Lung (tissue), 12 donors: ENCODE data around the gene LMTK3. TPM values are rescaled to one million over a fixed set of nuclear protein-coding genes. Genes with fewer than 3 reads are reported as not detected.

Experiments
- ATAC-seq: fragments of 200-7000 bp; cut with Tn5 transposase; one replicate; pipeline ENCODE4 v1.9.1; 2020; ENCODE audit warnings: moderate number of reproducible peaks; ENCODE audit not compliant: insufficient read depth, low FRiP score
- DNase-seq, 3 donors: peaks; one replicate each; pipeline ENCODE4 v3.0.0-alpha.2; 2013 to 2017
- H3K27ac ChIP-seq, 2 donors: one replicate each; pipeline ENCODE4 v1.5.1; 2013; ENCODE audit warnings: mild to moderate bottlenecking in 2 of 2, moderate library complexity in 2 of 2, control low read depth in 1 of 2, inconsistent platforms in 1 of 2, low read depth in 1 of 2, low read length in 1 of 2
- H3K27me3 ChIP-seq, 3 donors: one replicate each; pipeline ENCODE4 v1.5.1; 2013; ENCODE audit warnings: low read length in 2 of 3; ENCODE audit not compliant: control insufficient read depth in 3 of 3, insufficient read depth in 3 of 3
- H3K36me3 ChIP-seq, 4 donors: one replicate each; pipeline ENCODE4 v1.5.1; 2013; ENCODE audit warnings: low read length in 4 of 4, mild to moderate bottlenecking in 1 of 4, moderate library complexity in 1 of 4; ENCODE audit not compliant: control insufficient read depth in 4 of 4, insufficient read depth in 4 of 4
- H3K4me1 ChIP-seq, 5 donors: one replicate each; pipeline ENCODE4 v1.5.1; 2013; ENCODE audit warnings: low read length in 5 of 5, mild to moderate bottlenecking in 2 of 5, moderate library complexity in 1 of 5; ENCODE audit not compliant: control insufficient read depth in 5 of 5, insufficient read depth in 5 of 5
- H3K4me3 ChIP-seq: one replicate; pipeline ENCODE4 v1.5.1; 2013; ENCODE audit warnings: mild to moderate bottlenecking, control low read depth, moderate library complexity
- H3K9ac ChIP-seq, 2 donors: one replicate each; pipeline ENCODE4 v1.5.1; 2013; ENCODE audit warnings: low read length in 2 of 2, control low read depth in 1 of 2; ENCODE audit not compliant: insufficient read depth in 1 of 2
- H3K9me3 ChIP-seq, 4 donors: one replicate each; pipeline ENCODE4 v1.5.1; 2013; ENCODE audit warnings: low read length in 3 of 4, mild to moderate bottlenecking in 1 of 4, moderate library complexity in 1 of 4; ENCODE audit not compliant: control insufficient read depth in 4 of 4, insufficient read depth in 3 of 4
- WGBS, 2 donors: extraction: QIAGEN DNeasy Blood & Tissue Kit; methylation state at CpG; one replicate each; pipeline ENCODE4 v1.1.7; 2013; 5-methylcytosine and 5-hydroxymethylcytosine counted together
- polyA plus RNA-seq, 2 donors: library from polyadenylated mRNA; stranded (reverse); fragments of 200-250 nt; gene quantifications; one replicate each; pipeline ENCODE4 v1.2.1, GENCODE V29; 2013
- total RNA-seq, 2 donors: library from RNA; depleted of rRNA in 1 of 2; stranded (reverse); fragments of >200 nt in 1 of 2; gene quantifications; one replicate each; pipeline ENCODE4 v1.2.1, GENCODE V29; 2014 to 2021
- TF ChIP-seq, protein P1 (sequence below): IDR thresholded peaks from 2 replicates; pipeline ENCODE4 v1.5.1; 2012; ENCODE audit warnings: mild to moderate bottlenecking; ENCODE audit errors: control extremely low read depth, extremely low read depth
- donor health status: control.
- donor health status: control.
- donor health status: Bipolar disorder and iron deficiency.
- donor health status: healthy.
- donor health status: DM: yes; HTN: yes; CAD: no.

The LMTK3 gene
- total and polyA plus RNA-seq, 4 donors: 1.9 to 10.7 (median 4.8) TPM

DNA sequence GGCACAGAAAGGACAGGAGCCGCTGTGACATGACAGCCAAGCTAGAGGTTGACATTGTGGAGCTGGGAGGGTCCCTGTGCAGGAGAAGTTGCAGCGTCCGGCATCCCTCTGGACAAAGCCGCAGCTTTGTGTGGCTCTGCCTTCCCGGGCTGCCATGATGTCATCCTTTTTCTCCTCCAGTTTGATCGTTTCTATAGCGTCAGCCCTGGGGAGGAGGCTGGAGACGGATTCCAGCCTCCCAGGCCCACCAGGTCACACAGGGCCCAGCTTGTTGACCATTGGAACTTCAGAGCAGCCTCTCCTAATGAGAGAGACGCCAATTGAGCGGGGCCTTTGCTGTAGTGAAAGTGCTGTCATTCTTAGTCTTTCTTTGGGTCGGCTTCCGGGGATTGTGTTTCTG lies 60.0 kb downstream of the LMTK3 start:
- no peak overlapping the region for H3K9ac ChIP-seq
- no peak for ATAC-seq
- no peak for DNase-seq
- H3K27me3 ChIP-seq: no peaks in the 10 kb centered on the region
- H3K4me3 ChIP-seq: no peak overlapping the region
- TF ChIP-seq, protein P1, sequence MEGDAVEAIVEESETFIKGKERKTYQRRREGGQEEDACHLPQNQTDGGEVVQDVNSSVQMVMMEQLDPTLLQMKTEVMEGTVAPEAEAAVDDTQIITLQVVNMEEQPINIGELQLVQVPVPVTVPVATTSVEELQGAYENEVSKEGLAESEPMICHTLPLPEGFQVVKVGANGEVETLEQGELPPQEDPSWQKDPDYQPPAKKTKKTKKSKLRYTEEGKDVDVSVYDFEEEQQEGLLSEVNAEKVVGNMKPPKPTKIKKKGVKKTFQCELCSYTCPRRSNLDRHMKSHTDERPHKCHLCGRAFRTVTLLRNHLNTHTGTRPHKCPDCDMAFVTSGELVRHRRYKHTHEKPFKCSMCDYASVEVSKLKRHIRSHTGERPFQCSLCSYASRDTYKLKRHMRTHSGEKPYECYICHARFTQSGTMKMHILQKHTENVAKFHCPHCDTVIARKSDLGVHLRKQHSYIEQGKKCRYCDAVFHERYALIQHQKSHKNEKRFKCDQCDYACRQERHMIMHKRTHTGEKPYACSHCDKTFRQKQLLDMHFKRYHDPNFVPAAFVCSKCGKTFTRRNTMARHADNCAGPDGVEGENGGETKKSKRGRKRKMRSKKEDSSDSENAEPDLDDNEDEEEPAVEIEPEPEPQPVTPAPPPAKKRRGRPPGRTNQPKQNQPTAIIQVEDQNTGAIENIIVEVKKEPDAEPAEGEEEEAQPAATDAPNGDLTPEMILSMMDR: no peak
- H3K9me3 ChIP-seq: no peaks in the 10 kb centered on the region
- peaks cover 0 to under 1% (median 0%) of the 10 kb centered on the region in 5 donors for H3K4me1 ChIP-seq
- peaks cover 19 to 60% (median 32%) of the 10 kb centered on the region in 4 donors for H3K36me3 ChIP-seq
- no peak overlapping the region for H3K27ac ChIP-seq
- 91 to 92% methylated on average over 12 of the region's 12 CpGs for WGBS, 2 donors

DNA sequence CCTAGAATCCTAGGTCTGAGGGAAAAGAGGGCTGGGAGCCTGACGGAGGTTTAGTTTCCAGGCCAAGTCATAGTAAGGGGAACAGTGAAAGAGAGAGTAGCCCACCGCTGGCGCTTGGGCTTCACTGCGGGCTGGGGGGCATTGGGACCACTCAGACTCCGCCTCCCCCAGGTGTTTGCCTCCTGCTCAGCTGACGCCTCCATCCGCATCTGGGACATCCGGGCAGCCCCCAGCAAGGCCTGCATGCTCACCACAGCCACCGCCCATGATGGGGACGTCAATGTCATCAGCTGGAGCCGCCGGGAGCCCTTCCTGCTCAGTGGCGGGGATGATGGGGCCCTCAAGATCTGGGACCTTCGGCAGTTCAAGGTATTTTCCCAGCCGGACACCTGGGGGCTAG lies 60.8 kb downstream of the LMTK3 start:
- Histone ChIP-seq H3K36me3 (peaks cover 19 to 53% (median 30%) of the 10 kb centered on the region in 4 donors), H3K4me1 (peaks cover 0 to 6% (median 0%) of the 10 kb centered on the region in 5 donors), H3K9ac (no peak overlapping the region), H3K9me3 (no peaks in the 10 kb centered on the region), H3K27me3 (no peaks in the 10 kb centered on the region), H3K27ac (no peak overlapping the region), H3K4me3 (no peak overlapping the region)
- DNase-seq (no peak), ATAC-seq (no peak)
- WGBS, 2 donors: 96 to 97% methylated on average over 12 to 15 of the region's 15 CpGs
- TF ChIP-seq, protein P1: no peak

DNA sequence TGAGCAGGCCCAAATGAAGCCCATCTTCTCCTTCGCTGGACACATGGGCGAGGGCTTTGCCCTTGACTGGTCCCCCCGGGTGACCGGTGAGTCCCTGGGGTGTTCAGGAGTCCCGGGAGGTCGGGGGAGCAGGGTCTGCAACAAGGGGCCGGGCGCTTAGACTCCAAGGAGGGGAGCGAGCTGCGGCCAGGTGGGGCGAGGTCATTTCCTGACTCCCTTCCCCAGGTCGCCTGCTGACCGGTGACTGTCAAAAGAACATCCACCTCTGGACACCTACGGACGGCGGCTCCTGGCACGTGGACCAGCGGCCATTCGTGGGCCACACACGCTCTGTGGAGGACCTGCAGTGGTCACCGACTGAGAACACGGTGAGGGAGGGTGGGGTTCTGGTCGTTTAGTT lies 61.2 kb downstream of the LMTK3 start:
- Histone ChIP-seq H3K9ac (no peak overlapping the region), H3K4me1 (peaks cover 0 to 6% (median 0%) of the 10 kb centered on the region in 5 donors), H3K9me3 (no peaks in the 10 kb centered on the region), H3K27ac (no peak overlapping the region), H3K27me3 (no peaks in the 10 kb centered on the region), H3K36me3 (peaks cover 19 to 49% (median 28%) of the 10 kb centered on the region in 4 donors), H3K4me3 (no peak overlapping the region)
- ATAC-seq: no peak
- 95 to 96% methylated on average over 22 to 23 of the region's 23 CpGs for WGBS, 2 donors
- TF ChIP-seq, protein P1: no peak
- DNase-seq: no peak

DNA sequence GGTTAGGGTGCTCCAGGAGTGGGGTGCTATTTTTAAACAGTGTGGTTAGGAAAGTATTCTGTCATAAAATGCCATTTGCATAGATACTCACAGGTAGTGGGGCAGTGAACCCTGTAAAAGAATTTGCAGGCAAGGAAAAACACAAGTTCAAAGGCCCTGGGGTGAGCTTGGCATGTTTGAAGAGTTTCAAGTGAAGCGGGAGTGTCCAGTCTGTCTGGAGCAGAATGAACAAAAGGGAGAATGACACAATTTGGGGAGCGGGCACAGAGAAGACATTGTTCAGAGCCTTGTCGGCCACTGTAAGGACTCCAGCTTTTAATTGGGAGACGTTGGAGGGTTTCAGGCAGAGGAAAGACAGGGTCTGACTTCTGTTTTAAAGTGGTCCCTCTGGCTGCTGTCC lies 63.1 kb downstream of the LMTK3 start:
- H3K27me3 ChIP-seq: peaks cover 0 to 4% (median 3%) of the 10 kb centered on the region in 3 donors
- no peak overlapping the region for H3K9ac ChIP-seq
- H3K4me1 ChIP-seq: peaks cover 0 to 18% (median 9%) of the 10 kb centered on the region in 5 donors
- no peaks in the 10 kb centered on the region for H3K9me3 ChIP-seq
- WGBS, 2 donors: 94 to 95% methylated on average over 4 of the region's 4 CpGs
- no peak overlapping the region for H3K4me3 ChIP-seq
- no peak overlapping the region for H3K27ac ChIP-seq
- DNase-seq (no peak), ATAC-seq (no peak)
- TF ChIP-seq, protein P1: no peak
- H3K36me3 ChIP-seq: peaks cover 17 to 38% (median 28%) of the 10 kb centered on the region in 4 donors
